Activated CD4-positive, CD25-positive, alpha-beta regulatory T cell treated with anti-CD3 and anti-CD28 coated beads, Interleukin-2, amount 50 U/mL, for 16 hours (primary cell): Measurements from ENCODE around the gene CAT.

Experiments
- DNase-seq: peaks from one replicate; pipeline ENCODE4 v3.0.0-alpha.2; 2020; ENCODE audit warnings: low read depth, low spot score

The CAT gene

GRCh38 chr11:34459507-34460162 lies 20.9 kb downstream of the CAT start:
- DNase-seq, result no peak

GRCh38 chr11:34460278-34460677 lies 21.5 kb downstream of the CAT start:
- no peak for DNase-seq

GRCh38 chr11:34461215-34461614 lies 22.5 kb downstream of the CAT start:
- no peak for DNase-seq

GRCh38 chr11:34464591-34465051 lies 25.9 kb downstream of the CAT start:
- no peak for DNase-seq

DNA sequence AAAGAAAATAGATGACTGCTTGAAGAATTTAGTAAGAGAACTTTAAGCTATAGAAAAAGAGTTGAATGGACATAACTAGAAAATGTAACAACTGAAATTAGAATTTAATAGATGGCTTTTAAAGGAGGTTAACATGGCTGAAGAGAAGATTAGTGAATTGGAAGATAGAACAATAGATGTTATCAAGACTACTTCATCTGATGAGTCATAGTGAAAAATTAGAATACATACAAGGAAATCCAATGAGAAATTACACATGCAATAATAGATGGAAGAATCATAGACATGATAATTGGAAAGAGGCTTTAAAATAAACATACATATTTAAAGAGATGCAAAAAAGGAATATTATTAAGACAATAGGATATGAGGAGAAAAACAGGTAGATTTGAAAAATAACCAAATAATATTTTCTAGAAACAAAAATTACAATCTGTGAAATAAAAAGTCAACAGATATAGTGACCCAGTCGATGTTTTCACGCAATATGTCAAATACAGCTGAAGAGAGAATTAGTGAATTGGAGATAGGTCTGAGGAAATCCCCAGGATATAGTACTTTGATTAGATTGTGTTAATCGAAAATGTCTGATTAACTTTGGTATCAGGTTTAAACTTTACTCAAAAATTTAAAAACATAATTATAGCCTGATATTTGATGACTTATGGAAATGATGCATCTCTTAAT lies 28.2 kb downstream of the CAT start:
- DNase-seq, result no peak

DNA sequence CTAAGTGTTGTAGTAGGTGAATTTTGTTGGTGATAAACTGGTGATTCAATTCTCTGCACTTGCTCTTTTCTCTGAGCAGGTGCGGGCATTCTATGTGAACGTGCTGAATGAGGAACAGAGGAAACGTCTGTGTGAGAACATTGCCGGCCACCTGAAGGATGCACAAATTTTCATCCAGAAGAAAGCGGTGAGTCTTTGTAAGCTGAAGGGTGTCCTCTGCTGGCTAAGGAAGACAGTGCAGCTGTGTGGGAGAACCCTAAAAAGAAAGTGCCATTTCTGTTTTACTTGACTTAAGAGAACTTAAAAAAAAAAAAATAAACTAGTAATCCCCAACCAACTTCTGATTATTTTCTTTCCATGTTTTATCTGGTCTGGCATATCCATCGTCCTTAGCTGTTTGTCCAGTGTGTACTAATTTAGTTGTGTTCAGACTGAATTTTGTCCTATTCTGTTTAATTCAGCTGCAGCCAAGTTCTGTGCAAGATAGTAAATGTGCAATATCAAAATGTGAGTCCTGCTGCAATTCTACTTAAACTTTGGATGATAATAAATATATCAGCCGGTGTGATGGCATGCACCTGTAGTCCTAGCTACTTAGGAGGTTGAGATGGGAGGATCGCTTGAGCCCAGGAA lies 29.6 kb downstream of the CAT start:
- DNase-seq, result no peak

DNA sequence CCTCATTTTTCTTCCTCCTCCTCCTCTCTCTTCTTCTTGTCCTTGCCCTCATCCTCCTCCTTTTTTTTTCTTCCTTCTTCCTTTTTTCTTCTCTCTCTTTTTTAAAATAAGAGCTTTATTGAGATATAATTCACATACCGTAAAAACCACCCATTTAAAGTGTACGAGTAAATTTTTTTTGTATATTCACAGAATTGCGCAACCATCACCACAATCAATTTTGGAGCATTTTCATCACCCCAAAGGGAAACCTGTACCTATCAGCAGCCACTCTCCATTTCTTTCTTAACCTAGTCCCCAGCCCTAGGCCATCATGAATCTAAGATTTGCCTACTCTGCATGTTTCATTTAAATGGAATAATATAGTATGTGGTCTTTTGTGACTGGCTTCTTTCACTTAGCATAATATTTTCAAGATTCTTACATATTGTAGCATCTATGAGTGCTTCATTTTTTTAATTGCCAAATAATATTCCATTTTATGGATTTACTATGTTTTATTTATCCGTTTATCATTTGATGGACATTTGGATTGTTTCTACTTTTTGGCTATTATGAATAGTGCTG lies 35.0 kb downstream of the CAT start:
- no peak for DNase-seq

- no peak for DNase-seq
These were observed 36.9 kb downstream of the CAT start for GRCh38 chr11:34475656-34476055.

GRCh38 chr11:34476849-34477248 lies 38.1 kb downstream of the CAT start:
- no peak for DNase-seq

DNA sequence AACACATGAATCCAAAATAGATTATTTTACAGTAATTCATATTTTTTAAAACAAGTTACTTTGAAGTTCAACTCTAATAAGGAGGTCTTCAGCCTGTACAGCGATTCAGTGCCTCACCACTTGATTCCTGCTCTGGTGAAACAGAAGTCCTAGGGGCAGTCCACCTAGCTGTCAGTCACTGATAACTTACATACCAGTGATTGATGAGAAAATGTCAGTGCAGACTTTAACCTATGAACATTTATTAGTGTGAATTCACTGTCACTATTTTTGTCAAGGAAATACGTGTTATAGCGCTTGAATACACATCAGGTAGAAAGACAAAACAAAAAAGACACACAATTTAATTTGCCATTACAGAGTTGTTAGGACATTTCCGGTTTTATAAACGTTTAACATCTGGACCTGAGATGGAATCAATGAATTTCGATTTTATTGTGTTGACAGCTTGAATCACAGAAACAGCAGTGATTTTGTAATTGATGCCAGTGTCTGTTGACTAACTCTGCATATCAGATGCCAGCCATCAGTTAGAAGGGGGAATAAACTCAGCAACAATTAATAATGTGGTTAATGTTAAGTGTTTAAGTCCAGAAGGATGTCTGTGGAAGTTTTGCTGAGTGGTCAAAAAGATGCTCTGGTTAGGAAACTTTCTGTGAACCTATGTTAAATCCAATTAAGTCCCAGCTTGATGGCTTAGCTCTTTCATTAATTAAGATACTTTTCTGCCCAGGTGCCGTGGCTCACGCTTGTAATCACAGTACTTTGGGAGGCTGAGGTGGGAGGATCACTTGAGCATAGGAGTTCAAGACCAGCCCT lies 40.3 kb downstream of the CAT start:
- DNase-seq, result no peak

GRCh38 chr11:34480314-34480713 lies 41.6 kb downstream of the CAT start:
- DNase-seq, result no peak

DNA sequence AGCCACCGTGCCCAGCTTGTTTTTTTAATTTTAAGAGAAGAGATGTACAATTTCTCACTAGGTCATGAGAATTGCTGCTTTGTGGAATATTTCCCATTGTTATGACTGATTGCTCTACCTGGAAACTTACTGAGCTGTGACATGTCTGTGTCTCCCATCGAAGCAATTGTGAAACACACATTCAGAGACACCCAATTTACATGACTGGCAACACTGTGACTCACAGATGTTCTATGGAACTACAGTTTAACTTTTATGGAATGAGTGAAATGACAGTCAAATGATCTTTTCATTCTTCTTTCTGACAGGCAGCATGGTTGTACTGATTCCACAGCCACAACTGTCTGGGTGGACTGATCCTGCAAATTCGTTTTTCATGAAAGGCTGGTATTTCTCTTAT lies 42.6 kb downstream of the CAT start:
- DNase-seq, result no peak

GRCh38 chr11:34483106-34483874 lies 44.6 kb downstream of the CAT start:
- no peak for DNase-seq

GRCh38 chr11:34487430-34487829 lies 48.7 kb downstream of the CAT start:
- DNase-seq, result no peak

- no peak for DNase-seq
These were observed 50.3 kb downstream of the CAT start for GRCh38 chr11:34488855-34489557.

- DNase-seq, result no peak
These were observed 51.6 kb downstream of the CAT start for GRCh38 chr11:34490304-34490703.

DNA sequence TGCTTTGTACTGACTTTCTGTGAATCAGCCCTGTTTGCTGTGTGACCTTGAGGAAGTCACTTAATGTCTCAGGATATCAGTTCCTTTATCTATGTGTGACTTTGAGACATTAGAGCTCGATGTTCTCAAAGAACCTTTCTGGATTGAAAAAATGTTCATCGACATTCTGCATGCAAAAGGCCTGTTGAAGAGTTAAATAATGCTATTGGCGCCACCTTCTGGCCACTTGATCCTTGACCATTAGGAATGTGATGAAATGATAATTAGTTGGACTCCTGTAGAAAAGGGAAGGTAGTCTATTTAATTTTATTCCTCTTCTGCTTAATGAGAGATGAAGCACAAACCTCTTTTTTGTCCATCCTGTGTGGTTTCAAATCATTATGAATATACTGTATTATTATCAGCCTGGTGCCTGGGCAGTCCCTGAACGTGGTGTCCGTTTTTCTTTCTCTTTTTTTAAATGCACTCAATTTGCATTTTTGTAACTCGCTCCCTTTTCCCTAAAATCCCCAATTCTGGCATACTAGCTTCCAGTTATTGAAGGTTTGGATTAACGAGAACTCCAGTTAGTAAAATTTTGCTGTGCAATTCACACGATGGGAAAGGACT lies 54.2 kb downstream of the CAT start:
- no peak for DNase-seq

DNA sequence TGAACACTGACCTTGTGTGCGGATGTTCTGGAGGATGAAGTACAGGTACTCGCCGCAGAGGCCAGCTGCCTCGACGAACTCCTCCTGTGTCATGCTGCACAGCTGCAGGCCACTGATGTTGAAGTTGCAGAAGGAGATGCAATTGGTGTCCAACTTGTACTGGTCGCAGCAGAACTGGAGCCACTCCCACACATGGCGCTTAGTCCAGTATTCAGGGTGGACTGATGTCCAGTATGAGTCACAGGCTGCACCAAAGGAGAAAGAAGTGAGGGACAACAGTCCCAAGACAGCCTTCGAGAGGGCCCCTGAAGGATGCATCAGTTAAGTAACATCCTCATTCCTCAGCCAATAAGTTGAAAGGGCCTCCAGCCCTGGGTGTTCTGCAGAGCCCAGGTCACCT lies 54.7 kb downstream of the CAT start:
- DNase-seq, result no peak

- no peak for DNase-seq
These were observed 55.3 kb downstream of the CAT start for GRCh38 chr11:34493926-34494595.
